NCI-H748 treated with DMSO at 0.1 percent for 48 hours (cell line): ENCODE results near the gene ZFAND3.
"Not testable (repeated sequence)": the region's sequence is repeated elsewhere in the genome, so short reads cannot be mapped to it uniquely, and the experiment has no call there.

Experiments
- DNase-seq: peaks from one replicate; lab custom pipeline; 2025; lab: John Stamatoyannopoulos, UW

ZFAND3 gene

GRCh38 chr6:37865504-37865903 is 46.0 kb downstream of the ZFAND3 start:
- DNase-seq: no peak

- no peak for DNase-seq
These were observed 47.3 kb downstream of the ZFAND3 start for GRCh38 chr6:37866590-37867507.

- no peak for DNase-seq
These were observed 48.4 kb downstream of the ZFAND3 start for GRCh38 chr6:37867756-37868446.

- no peak for DNase-seq
These were observed 48.9 kb downstream of the ZFAND3 start for GRCh38 chr6:37868447-37868825.

DNA sequence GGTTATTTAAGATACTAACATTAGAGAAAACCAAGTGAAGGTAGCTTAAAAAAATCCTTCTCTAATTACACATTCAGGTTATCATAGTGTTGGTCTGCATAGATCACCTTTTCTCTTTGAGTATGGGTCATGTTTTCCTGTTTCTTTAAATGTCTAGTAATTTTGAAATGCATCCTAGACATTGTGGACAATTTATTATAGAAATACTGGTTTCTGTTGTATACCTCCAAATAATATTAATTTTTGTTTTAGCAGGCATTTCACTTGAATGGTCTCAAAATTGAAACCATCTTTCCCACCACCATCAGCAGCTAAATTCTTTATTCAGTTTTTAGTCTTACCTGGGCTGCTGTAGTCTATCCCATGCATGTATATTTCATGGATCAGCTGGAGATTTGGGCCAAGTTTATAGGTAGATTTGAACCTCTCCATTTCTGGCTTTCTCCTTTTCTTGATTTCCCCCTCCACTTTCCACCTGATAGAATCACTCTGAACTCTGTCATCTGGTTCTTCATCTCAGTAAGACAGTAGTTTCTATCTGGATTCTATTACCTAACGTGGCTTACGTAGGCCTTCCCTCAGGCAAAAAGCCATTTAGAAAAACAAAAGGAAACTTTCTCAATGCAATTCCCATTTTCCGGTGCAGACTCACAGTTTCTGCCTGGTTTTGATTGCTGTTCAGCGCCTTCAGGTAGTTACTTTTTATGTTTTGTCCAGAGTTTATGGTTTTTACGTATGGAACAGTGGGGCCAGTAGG is 52.3 kb downstream of the ZFAND3 start:
- DNase-seq: no peak

- DNase-seq: no peak
These were observed 52.8 kb downstream of the ZFAND3 start for GRCh38 chr6:37872373-37872745.

DNA sequence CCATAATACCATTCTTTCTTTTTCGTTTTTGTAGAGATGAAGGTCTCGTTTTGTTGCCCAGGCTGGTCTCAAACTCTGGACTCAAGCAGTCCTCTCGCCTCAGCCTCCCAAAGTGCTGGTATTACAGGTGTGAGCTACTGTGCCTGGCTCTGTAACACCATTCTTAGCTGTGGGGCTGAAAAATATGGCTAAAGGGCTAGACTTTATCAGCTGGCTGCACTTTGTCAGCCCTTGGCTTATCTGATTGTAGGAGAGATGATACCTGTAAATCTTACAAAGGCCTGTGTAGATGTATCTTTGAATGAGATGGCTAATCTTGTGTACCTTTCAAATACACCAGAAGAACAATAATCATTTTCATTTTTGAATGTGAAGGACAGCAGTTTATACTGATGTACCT is 55.2 kb downstream of the ZFAND3 start:
- no peak for DNase-seq

GRCh38 chr6:37875561-37876309 is 56.2 kb downstream of the ZFAND3 start:
- no peak for DNase-seq

GRCh38 chr6:37876843-37877242 is 57.3 kb downstream of the ZFAND3 start:
- DNase-seq: no peak

- no peak for DNase-seq
These were observed 58.0 kb downstream of the ZFAND3 start for GRCh38 chr6:37877373-37878149.

DNA sequence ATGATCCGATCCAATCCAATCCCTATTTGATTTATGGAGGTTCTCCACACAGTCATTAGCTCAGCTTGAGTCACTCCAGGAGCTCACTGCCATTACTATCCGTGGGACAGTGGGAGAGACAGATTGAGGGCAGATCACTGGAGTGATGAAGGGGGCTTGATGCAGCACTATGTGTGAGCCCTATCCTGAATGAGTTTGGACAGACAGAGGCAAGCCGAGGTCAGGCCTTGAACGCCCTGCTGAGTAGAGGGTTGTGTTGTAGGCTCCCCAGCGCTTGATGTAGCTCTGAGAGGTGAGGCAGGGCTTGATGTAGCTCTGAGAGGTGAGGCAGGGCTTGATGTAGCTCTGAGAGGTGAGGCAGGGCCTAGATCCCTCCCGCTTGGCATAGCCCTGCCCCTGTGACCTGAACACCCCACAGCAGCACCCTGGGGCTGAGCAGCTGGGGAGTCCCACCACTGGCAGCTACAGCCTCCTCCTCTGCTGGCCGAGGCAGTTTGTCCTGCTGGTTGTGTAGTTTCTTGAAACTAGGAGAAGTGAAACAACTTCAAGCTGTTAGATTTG is 58.7 kb downstream of the ZFAND3 start:
- no peak for DNase-seq

- DNase-seq: not testable (repeated sequence)
These were observed 61.1 kb downstream of the ZFAND3 start for GRCh38 chr6:37880602-37881001.

DNA sequence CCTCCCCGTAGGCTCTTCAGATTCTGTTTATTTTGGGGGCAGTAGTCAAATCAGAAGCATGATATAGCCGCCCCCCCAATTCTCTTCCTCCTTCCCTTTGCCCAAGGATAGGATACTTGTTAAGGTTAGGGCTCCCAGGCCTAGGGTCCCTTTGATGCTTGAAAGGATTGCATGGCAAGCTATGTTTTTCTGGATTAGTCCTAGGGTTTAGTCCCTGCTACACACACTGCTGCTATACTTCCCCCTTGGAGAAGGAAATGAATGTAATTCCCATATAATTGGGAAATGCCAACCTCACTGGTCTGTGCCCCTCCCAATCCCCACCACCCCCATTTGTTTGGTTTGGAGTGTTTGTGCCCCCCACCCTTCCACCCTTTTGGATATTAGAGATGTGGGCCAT is 62.8 kb downstream of the ZFAND3 start:
- DNase-seq: no peak

DNA sequence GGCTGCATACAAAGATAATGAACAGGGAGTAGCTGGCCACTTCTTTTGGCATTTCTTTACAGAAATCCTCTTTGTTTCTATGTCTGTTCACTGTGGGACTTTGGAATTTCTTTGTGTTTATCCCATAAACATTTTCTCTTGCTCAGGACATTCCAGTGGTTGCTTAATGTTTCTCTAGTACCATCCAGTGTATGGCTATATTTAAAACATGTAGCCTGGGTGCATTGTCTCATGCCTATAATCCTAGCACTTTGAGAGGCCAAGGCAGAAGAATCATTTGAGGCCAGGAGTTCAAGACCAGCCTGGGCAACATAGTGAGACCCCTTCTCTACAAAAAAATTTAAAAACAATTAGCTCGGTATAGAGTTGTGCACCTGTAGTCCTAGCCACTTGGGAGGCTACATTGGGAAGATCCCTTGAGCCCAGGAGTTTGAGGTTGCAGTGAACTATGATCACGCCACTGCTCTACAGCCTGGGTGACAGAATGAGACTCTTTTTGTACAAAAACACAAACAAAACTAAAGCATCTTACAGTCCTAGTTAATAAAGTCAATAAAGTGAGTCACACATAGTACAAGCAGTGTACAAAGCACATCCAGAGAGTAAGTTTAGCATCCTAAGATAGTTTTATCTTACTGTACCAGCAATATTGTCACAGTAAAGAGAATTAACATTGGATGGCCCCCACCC is 63.3 kb downstream of the ZFAND3 start:
- DNase-seq: no peak

- no peak for DNase-seq
These were observed 65.0 kb downstream of the ZFAND3 start for GRCh38 chr6:37884548-37884947.

DNA sequence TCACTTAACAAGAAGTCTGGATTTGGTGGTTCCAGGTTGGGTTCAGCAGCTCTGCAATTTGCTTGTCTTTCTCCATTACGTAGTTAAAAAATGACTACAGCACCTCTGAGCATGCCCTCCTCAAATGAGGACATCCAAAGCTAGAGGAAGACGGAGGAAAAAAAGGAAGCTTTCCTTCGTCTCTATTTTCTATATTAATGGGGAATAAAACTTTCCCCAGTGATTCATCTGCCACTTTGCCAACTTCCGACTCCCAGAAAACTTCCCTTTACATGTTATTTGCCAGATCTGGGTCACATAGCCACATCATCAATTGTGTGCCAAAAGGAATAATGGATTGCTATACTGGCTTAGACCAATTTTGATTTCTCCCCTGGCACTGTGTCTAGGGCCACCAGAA is 69.5 kb downstream of the ZFAND3 start:
- DNase-seq: no peak

DNA sequence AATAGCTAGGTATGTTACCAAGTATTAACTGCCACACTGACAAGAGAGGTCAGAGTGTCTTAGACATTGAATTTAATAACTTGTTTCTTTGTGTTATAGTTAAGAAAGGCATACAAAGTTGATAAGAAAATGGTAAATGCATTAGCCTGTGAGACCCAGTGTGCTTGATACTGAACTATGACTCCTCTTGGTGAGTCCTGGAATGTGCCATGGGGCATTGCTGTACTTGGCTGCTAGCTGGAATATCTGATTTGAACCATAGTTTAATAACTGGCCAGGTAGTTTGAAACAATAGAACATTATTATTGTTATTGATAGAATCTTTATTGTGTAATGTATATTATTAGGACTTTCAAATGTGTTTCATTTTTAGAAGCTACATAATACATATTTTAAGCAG is 70.0 kb downstream of the ZFAND3 start:
- DNase-seq: no peak

- DNase-seq: no peak
These were observed 71.5 kb downstream of the ZFAND3 start for GRCh38 chr6:37891072-37891471.

GRCh38 chr6:37893257-37893656 is 73.7 kb downstream of the ZFAND3 start:
- DNase-seq: no peak

DNA sequence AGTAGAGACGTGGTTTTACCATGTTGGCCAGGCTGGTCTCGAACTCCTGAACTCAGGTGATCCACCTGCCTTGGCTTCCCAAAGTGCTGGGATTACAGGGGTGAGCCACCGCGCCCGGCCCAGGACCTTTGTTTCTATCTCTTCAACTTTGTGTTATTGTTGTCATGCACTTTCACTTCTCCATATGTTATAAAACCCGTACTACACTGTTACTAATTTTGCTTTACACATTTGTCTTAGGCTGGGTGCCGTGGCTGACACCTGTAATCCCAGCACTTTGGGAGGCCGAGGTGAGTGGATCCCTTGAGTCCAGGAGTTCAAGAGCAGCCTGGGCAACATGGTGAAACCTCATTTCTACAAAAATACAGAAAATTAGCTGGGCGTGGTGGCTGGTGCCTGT is 74.2 kb downstream of the ZFAND3 start:
- DNase-seq: not testable (repeated sequence)
